ENCODE results near the gene PLTP.

GRCh38 chr20:45863543-45864470 lies 48.1 kb downstream of the PLTP start:
- TF ChIP-seq EZH2phosphoT487 (IDR thresholded peaks at IDR 0.05; ENCODE audit: unreplicated experiment), result no peak
- TF ChIP-seq EZH2 (IDR thresholded peaks at IDR 0.05; ENCODE audit: low read depth, unreplicated experiment), result no peak
- no peak for TF ChIP-seq POLR2AphosphoS5 (IDR thresholded peaks at IDR 0.05; ENCODE audit: low read depth)
- TF ChIP-seq CTCF (conservative IDR thresholded peaks at IDR 0.05; ENCODE audit: low read depth in 2 of 2), result no peak
- no peak for TF ChIP-seq REST (IDR thresholded peaks at IDR 0.05; ENCODE audit: unreplicated experiment)
- TF ChIP-seq CREB1 (CRISPR knock-in tag; IDR thresholded peaks at IDR 0.05; ENCODE audit: low read depth), result no peak
- no peak for TF ChIP-seq ETS1 (IDR thresholded peaks at IDR 0.05)
- no peak for TF ChIP-seq JUNB (IDR thresholded peaks at IDR 0.05; ENCODE audit: unreplicated experiment)
- no peak for TF ChIP-seq ZNF331 (CRISPR knock-in tag; IDR thresholded peaks at IDR 0.05; ENCODE audit: low read depth)
